ENCODE measurements around the gene TBC1D8. TPM values are rescaled to one million over a fixed set of nuclear protein-coding genes. Genes with fewer than 3 reads are reported as not detected.

TBC1D8 gene
- polyA plus RNA-seq, 3 donors = 16.1 to 78.0 (median 22.4) TPM

DNA sequence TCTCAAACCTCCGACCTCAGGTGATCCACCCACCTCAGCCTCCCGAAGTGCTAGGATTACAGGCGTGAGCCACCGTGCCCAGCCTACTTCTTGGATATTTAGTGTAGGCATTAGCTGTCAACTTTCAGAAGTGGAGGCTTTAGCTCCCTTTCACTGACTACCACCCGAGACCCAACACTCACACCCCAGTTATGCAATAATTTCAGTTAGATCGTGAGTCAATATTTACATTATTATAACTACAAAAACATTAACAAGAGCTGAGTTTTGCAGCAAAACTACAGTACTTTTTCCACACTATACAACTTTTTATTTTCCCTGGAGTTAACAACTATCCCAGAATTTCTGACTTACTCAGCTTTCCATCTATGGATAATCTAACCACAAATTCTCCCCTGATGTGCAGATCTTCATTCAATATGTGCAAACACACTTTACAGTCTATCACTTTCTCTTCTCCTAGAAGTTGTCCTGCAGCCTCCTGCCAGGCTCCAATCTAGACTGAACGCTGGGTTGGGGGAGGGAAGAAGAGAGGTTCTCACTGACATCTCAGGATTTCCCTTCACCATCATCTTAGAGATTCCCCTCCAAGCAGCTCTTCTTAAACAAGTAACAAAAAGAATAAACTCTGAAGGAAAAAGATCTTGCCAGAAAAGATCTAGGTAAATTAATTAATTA, 10.1 kb downstream of the TBC1D8 start:
- peaks cover 0 to 3% (median 0%) of the 10 kb centered on the region in 3 donors for H3K27me3 Mint-ChIP-seq (ENCODE audit: low read depth in 3 of 3)
- intact Hi-C loops (cut with micrococcal nuclease) = no loop called here
- DNase-seq = no peak
- WGBS (ENCODE audit: insufficient coverage) = 32% methylated on average over 2 of the region's 7 CpGs
- Histone ChIP-seq H3K9me3 (replicated peaks in 1 of 2; ENCODE audit: control insufficient read depth in 1 of 2, insufficient read depth in 1 of 2, low read length in 2 of 2) (no peaks in the 10 kb centered on the region), H3K79me2 (ENCODE audit: insufficient read depth, low read length) (peaks cover 79% of the 10 kb centered on the region), H3K36me3 (replicated peaks in 1 of 2; ENCODE audit: control insufficient read depth in 1 of 2, insufficient read depth in 2 of 2, low read length in 2 of 2) (peaks cover 0 to 5% of the 10 kb centered on the region in 2 donors), H3K27ac (ENCODE audit: low read depth in 1 of 2, low read length in 2 of 2) (no peak overlapping the region), H3K27me3 (ENCODE audit: control insufficient read depth in 2 of 2, insufficient read depth in 2 of 2, low read length in 2 of 2) (no peaks in the 10 kb centered on the region), H2AFZ (ENCODE audit: insufficient read depth, low read depth, low read length, poor library complexity, severe bottlenecking) (no peak overlapping the region), H3K4me2 (replicated peaks; ENCODE audit: extremely low read depth, low read length, poor library complexity, severe bottlenecking) (no peak overlapping the region), H3K4me3 (replicated peaks in 1 of 3; ENCODE audit: low read depth in 2 of 3, low read length in 3 of 3) (no peak overlapping the region), H3K4me1 (ENCODE audit: control insufficient read depth in 1 of 2, insufficient read depth in 2 of 2, low read length in 2 of 2) (peaks cover 0 to 7% of the 10 kb centered on the region in 2 donors), H3K9ac (ENCODE audit: insufficient read depth, low read length, poor library complexity, severe bottlenecking) (no peak overlapping the region), H4K20me1 (ENCODE audit: insufficient read depth, low read length) (peaks cover 99% of the 10 kb centered on the region)
- peaks cover 10 to 14% of the 10 kb centered on the region in 2 donors for H3K36me3 Mint-ChIP-seq
- TF ChIP-seq, protein P1, sequence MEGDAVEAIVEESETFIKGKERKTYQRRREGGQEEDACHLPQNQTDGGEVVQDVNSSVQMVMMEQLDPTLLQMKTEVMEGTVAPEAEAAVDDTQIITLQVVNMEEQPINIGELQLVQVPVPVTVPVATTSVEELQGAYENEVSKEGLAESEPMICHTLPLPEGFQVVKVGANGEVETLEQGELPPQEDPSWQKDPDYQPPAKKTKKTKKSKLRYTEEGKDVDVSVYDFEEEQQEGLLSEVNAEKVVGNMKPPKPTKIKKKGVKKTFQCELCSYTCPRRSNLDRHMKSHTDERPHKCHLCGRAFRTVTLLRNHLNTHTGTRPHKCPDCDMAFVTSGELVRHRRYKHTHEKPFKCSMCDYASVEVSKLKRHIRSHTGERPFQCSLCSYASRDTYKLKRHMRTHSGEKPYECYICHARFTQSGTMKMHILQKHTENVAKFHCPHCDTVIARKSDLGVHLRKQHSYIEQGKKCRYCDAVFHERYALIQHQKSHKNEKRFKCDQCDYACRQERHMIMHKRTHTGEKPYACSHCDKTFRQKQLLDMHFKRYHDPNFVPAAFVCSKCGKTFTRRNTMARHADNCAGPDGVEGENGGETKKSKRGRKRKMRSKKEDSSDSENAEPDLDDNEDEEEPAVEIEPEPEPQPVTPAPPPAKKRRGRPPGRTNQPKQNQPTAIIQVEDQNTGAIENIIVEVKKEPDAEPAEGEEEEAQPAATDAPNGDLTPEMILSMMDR (IDR thresholded peaks at IDR 0.05) = no peak
- peaks cover 41% of the 10 kb centered on the region for H3K4me1 Mint-ChIP-seq
- peak overlapping the region in 2 of 7 donors; percentile 4 to 33 for H3K27ac Mint-ChIP-seq
- H3K9me3 Mint-ChIP-seq = peaks cover 0 to 14% (median 4%) of the 10 kb centered on the region in 7 donors
- H3K4me3 Mint-ChIP-seq = no peak overlapping the region

DNA sequence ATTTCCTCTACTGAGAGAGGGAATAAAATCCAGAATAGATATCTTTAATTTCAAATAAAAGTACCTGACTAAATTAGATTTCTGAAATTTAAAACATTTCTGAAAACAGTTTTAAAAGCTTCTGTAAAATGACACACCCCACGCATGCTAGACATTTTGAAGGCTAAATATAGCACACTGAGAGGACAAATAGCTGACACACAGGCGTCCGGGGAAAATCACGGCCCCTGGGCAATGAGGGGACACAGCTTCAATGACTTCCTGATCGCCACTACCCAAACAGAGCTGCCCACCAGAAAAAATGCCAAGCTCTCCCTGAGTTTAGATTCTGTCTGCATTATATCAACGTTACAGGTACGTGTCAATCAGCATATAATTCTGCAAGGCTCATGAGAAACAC, 10.9 kb downstream of the TBC1D8 start:
- H3K27ac ChIP-seq (ENCODE audit: low read depth in 1 of 2, low read length in 2 of 2) = no peak overlapping the region
- intact Hi-C loops (cut with micrococcal nuclease) = no loop called here
- no peak overlapping the region for H3K9ac ChIP-seq (ENCODE audit: insufficient read depth, low read length, poor library complexity, severe bottlenecking)
- peaks cover 99% of the 10 kb centered on the region for H4K20me1 ChIP-seq (ENCODE audit: insufficient read depth, low read length)
- 79% methylated on average over 7 of the region's 7 CpGs for WGBS (ENCODE audit: insufficient coverage)
- no peaks in the 10 kb centered on the region for H3K27me3 ChIP-seq (ENCODE audit: control insufficient read depth in 2 of 2, insufficient read depth in 2 of 2, low read length in 2 of 2)
- H3K4me1 ChIP-seq (ENCODE audit: control insufficient read depth in 1 of 2, insufficient read depth in 2 of 2, low read length in 2 of 2) = peaks cover 0 to 7% of the 10 kb centered on the region in 2 donors
- no peak overlapping the region for H3K4me3 ChIP-seq (replicated peaks in 1 of 3; ENCODE audit: low read depth in 2 of 3, low read length in 3 of 3)
- no peak overlapping the region for H3K27ac Mint-ChIP-seq
- peaks cover 0 to 5% of the 10 kb centered on the region in 2 donors for H3K36me3 ChIP-seq (replicated peaks in 1 of 2; ENCODE audit: control insufficient read depth in 1 of 2, insufficient read depth in 2 of 2, low read length in 2 of 2)
- no peak for DNase-seq
- H2AFZ ChIP-seq (ENCODE audit: insufficient read depth, low read depth, low read length, poor library complexity, severe bottlenecking) = no peak overlapping the region
- H3K79me2 ChIP-seq (ENCODE audit: insufficient read depth, low read length) = peaks cover 79% of the 10 kb centered on the region
- peaks cover 15 to 16% of the 10 kb centered on the region in 2 donors for H3K36me3 Mint-ChIP-seq
- H3K27me3 Mint-ChIP-seq (ENCODE audit: low read depth in 3 of 3) = peaks cover 0 to 3% (median 0%) of the 10 kb centered on the region in 3 donors
- TF ChIP-seq, protein P1 (IDR thresholded peaks at IDR 0.05) = no peak
- H3K4me2 ChIP-seq (replicated peaks; ENCODE audit: extremely low read depth, low read length, poor library complexity, severe bottlenecking) = no peak overlapping the region
- no peak overlapping the region for H3K4me3 Mint-ChIP-seq
- H3K4me1 Mint-ChIP-seq = peaks cover 37% of the 10 kb centered on the region
- H3K9me3 ChIP-seq (replicated peaks in 1 of 2; ENCODE audit: control insufficient read depth in 1 of 2, insufficient read depth in 1 of 2, low read length in 2 of 2) = no peaks in the 10 kb centered on the region
- H3K9me3 Mint-ChIP-seq = peaks cover 0 to 14% (median 4%) of the 10 kb centered on the region in 7 donors

All from CD14-positive monocyte (primary cell).